Psoas muscle (tissue), 8 donors: Measurements from ENCODE around the gene CDK5RAP2. TPM values are rescaled to one million over a fixed set of nuclear protein-coding genes. Genes with fewer than 3 reads are reported as not detected.
A peak's percentile ranks its signal among the peaks of the same experiment; 100 is the strongest.

Source experiments
- ATAC-seq, 4 donors: fragments of 200-7000 bp; cut with Tn5 transposase; one replicate each; pipeline ENCODE4 v1.9.1; 2020; ENCODE audit warnings: moderate library complexity in 3 of 4, mild to moderate bottlenecking in 2 of 4
- DNase-seq, 2 donors: peaks; one replicate each; pipeline ENCODE4 v3.0.0-alpha.2; 2020
- H3K27ac ChIP-seq: fragments of 200-600 bp; one replicate; pipeline ENCODE4 v1.8.0; 2022
- H3K27me3 ChIP-seq, 3 donors: fragments of 200-600 bp in 1 of 3; one replicate each; pipeline versions ENCODE4 v1.6.1 to v1.8.0; 2013 to 2022; ENCODE audit warnings: low read length in 2 of 3, mild to moderate bottlenecking in 2 of 3, moderate library complexity in 1 of 3; ENCODE audit not compliant: insufficient read depth in 3 of 3
- H3K36me3 ChIP-seq, 2 donors: fragments of 200-600 bp in 1 of 2; one replicate each; pipeline versions ENCODE4 v1.6.1 to v1.8.0; 2013 to 2022; ENCODE audit warnings: low read depth in 1 of 2, mild to moderate bottlenecking in 1 of 2, moderate library complexity in 1 of 2; ENCODE audit not compliant: insufficient read depth in 1 of 2
- H3K4me1 ChIP-seq: fragments of 200-600 bp; one replicate; pipeline ENCODE4 v1.8.0; 2022
- H3K4me3 ChIP-seq: fragments of 200-600 bp; one replicate; pipeline ENCODE4 v1.8.0; 2022; ENCODE audit warnings: mild to moderate bottlenecking
- H3K9me3 ChIP-seq: fragments of 200-600 bp; one replicate; pipeline ENCODE4 v1.8.0; 2022
- WGBS, 3 donors: extraction: QIAGEN DNeasy Blood & Tissue Kit; methylation state at CpG; one replicate each; pipeline versions ENCODE4 v1.1.6 to v1.1.7; 2013; 5-methylcytosine and 5-hydroxymethylcytosine counted together
- intact Hi-C, 2 donors: fragments of 100-400 bp; cut with DNase I; formaldehyde crosslinking; loops; one replicate each; pipeline versions ENCODE4 v1.11.0 to v1.14.2; 2022
- polyA plus RNA-seq, 3 donors: library from polyadenylated mRNA; stranded (reverse); fragments of 200-250 nt; gene quantifications; one replicate each; pipeline ENCODE4 v1.2.3, GENCODE V29; 2013
- total RNA-seq, 4 donors: library from RNA; stranded (reverse); fragmentation: NEBNext Ultra II Directional in 2 of 4; extraction: Animal tissue kit (Norgen Biotek cat#: 25700) in 2 of 4; gene quantifications; one replicate each; pipeline versions ENCODE4 v1.2.1 to v1.2.4, GENCODE V29; 2021 to 2023
- TF ChIP-seq, protein P1 (sequence below): fragments of 200-600 bp; IDR thresholded peaks from one replicate; pipeline ENCODE4 v1.8.0; 2022; ENCODE audit warnings: antibody characterized with exemption
- donor health status: healthy with polysubstance abuse.
- donor health status: DM: no; HTN: no; CAD: no; lungs with moderate emphysema.
- donor health status: Bipolar disorder and iron deficiency.
- donor health status: healthy.
- donor health status: DM: yes; HTN: yes; CAD: no.
- donor health status: DM: no; HTN: no; CAD: no.
- donor health status: DM: no; HTN: no; CAD: no.
- donor health status: DM: yes; HTN: yes; CAD: no.

The CDK5RAP2 gene
- total and polyA plus RNA-seq, 7 donors: 26.0 to 95.1 (median 60.3) TPM

DNA sequence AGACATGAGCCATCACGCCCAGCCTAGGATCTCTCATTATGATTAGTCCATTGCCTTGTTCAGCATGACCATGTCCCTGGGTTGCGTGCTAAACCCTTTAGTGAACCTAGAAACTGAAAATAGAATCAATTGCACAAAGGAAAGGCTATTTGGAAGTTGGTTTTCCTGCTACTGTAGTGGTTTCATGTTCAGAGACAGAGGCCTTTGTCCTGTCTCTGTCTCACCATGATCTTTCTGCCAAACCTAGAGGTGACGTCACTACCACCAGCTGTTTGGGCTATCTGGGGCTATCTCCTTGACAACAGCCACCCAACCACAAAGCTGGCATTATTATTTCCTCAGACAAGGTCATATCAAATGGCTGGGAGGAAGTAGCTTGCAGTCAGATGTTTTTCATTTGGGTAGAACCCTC lies 4.0 kb upstream of the CDK5RAP2 start:
- peak overlapping the region; percentile 67 for H3K27ac ChIP-seq

DNA sequence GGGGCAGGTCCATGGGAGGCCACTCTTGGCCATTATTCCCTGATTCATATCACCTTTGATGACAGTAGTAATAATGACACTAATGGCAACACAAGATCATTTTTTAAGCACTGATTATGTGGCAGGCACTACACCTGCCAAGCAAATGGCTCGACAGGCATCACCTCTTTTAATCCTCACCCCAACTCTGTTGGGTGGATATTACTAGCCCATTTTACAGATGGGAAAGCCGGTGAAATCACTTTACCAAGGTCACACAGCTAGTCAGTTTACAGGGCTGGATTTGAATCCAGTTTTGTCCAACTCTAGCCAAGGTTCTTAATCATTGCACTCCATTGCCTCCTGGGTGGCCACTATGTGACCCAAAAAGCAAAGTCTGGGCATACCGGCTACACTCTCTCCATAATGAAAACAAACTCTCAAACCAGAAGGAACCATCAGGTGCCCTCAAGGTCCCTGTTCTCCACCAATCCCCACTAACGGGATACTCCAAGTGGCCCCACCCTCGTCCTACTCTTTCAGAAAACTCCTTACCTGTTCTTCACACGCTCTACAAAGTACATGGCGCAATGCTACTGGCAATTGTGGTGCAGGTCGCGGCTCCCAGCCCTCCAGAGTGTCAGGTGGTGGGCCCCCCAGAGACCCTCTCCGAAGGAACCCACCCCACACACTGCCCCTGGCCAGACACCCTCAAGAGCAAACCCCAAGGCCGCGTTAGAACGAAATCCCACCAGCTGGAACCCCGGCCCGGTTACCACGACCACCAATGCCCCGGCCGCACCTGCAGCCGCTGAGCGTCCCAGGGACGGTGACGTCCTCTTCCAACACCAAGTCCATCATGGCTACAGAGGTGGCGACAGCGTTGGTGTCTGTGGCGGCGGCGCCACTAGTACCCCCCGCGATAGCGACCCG lies 572 bp downstream of the CDK5RAP2 start:
- Histone ChIP-seq H3K4me1 (peaks cover 20% of the 10 kb centered on the region), H3K9me3 (no peaks in the 10 kb centered on the region), H3K4me3 (peak overlapping the region; percentile 99), H3K27ac (peak overlapping the region; percentile 92), H3K36me3 (peaks cover 0 to 8% of the 10 kb centered on the region in 2 donors), H3K27me3 (no peaks in the 10 kb centered on the region)
- 6 to 7% (median 6%) methylated on average over 30 to 31 of the region's 31 CpGs for WGBS, 3 donors
- TF ChIP-seq, protein P1, sequence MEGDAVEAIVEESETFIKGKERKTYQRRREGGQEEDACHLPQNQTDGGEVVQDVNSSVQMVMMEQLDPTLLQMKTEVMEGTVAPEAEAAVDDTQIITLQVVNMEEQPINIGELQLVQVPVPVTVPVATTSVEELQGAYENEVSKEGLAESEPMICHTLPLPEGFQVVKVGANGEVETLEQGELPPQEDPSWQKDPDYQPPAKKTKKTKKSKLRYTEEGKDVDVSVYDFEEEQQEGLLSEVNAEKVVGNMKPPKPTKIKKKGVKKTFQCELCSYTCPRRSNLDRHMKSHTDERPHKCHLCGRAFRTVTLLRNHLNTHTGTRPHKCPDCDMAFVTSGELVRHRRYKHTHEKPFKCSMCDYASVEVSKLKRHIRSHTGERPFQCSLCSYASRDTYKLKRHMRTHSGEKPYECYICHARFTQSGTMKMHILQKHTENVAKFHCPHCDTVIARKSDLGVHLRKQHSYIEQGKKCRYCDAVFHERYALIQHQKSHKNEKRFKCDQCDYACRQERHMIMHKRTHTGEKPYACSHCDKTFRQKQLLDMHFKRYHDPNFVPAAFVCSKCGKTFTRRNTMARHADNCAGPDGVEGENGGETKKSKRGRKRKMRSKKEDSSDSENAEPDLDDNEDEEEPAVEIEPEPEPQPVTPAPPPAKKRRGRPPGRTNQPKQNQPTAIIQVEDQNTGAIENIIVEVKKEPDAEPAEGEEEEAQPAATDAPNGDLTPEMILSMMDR: no peak
- ATAC-seq (peak in 2 of 4 donors; percentile 9 to 18), DNase-seq (no peak)
- intact Hi-C loops: no loop called here

More for the DNA sequence above, 4.0 kb upstream of the CDK5RAP2 start:
- DNase-seq: peak; percentile 53 to 68
- intact Hi-C loops: no loop called here
- Histone ChIP-seq H3K4me1 (peaks cover 16% of the 10 kb centered on the region), H3K4me3 (no peak overlapping the region), H3K9me3 (no peaks in the 10 kb centered on the region), H3K27me3 (no peaks in the 10 kb centered on the region), H3K36me3 (no peaks in the 10 kb centered on the region)
- ATAC-seq: peak; percentile 77 to 87 (median 84)
- TF ChIP-seq, protein P1: no peak
- WGBS, 3 donors: 9 to 28% (median 23%) methylated on average over 3 of the region's 3 CpGs

DNA sequence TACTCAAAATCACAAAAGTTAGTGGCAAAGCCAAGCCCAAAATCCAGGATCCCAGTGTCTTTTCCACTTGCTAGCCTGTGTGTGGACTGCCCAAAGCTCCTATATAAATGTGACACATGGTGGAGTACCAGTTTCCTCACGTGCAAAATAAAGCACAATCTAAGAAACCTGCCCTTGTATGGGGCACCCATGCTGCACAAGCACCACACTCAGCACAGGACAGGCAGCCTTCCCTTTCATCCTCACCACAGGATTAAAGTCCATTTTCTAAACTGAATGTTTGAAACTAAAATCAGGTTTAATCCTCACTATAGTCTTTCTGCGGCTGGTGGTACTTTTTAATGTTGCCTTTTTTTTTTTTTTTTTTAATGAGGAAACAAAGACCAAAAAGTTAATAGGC lies 5.5 kb downstream of the CDK5RAP2 start:
- 71 to 82% (median 74%) methylated on average over 2 of the region's 2 CpGs for WGBS, 3 donors
- H3K4me1 ChIP-seq: peaks cover 38% of the 10 kb centered on the region
- no peak for ATAC-seq

DNA sequence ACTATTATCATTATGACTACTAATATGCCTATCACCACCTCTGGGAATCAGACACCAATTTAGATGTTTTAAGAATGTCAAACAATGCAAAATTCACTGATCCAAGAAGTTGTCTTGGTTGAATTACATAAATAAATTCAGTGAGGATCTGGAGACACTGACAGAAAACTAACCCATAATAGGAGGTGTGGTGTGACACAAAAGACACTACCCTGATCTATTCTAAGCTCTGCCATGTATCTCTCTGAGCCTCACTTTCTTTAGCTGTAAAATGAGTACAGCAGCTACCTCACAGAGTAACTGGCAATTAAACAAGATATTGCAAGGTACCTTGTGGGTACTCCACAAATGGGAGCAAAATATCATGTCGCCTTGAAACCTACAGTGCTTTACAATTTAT lies 7.5 kb downstream of the CDK5RAP2 start:
- Histone ChIP-seq H3K27me3 (no peaks in the 10 kb centered on the region), H3K4me3 (no peak overlapping the region), H3K36me3 (peaks cover 14 to 47% of the 10 kb centered on the region in 2 donors), H3K27ac (peak overlapping the region; percentile 76), H3K9me3 (no peaks in the 10 kb centered on the region), H3K4me1 (peaks cover 26% of the 10 kb centered on the region)
- intact Hi-C loops: no loop called here
- ATAC-seq (peak in 1 of 4 donors; percentile 27), DNase-seq (no peak)
- TF ChIP-seq, protein P1: no peak
- WGBS, 3 donors: 54 to 96% (median 75%) methylated on average over 1 of the region's 1 CpG

More for the DNA sequence above, 5.5 kb downstream of the CDK5RAP2 start:
- DNase-seq: no peak
- TF ChIP-seq, protein P1: no peak
- Histone ChIP-seq H3K36me3 (peaks cover 8 to 27% of the 10 kb centered on the region in 2 donors), H3K27me3 (no peaks in the 10 kb centered on the region), H3K4me3 (no peak overlapping the region), H3K27ac (no peak overlapping the region), H3K9me3 (no peaks in the 10 kb centered on the region)
- intact Hi-C loops: no loop called here
